HCT116 (cell line): ENCODE data around the gene ANKRD23.

Experiments
- EZH2 ChIP-seq: fragments of 200-600 bp; sonication (generic); IDR thresholded peaks from 2 replicates; pipeline ENCODE4 v1.6.1; 2017; ENCODE audit warnings: antibody characterized with exemption, mixed run types
- POLR2A ChIP-seq: IDR thresholded peaks from 2 replicates; pipeline ENCODE4 v1.7.0; 2011; ENCODE audit warnings: borderline replicate concordance; ENCODE audit not compliant: insufficient read depth, insufficient read length; ENCODE audit errors: extremely low read depth
- POLR2AphosphoS5 ChIP-seq: IDR thresholded peaks from 2 replicates; pipeline ENCODE4 v1.6.1; 2011; ENCODE audit warnings: mild to moderate bottlenecking, low read depth, low read length, moderate library complexity
- RAD21 ChIP-seq: IDR thresholded peaks from 2 replicates; pipeline ENCODE4 v1.6.1; 2012; ENCODE audit warnings: low read depth, mild to moderate bottlenecking
- SIN3A ChIP-seq: IDR thresholded peaks from 2 replicates; pipeline ENCODE4 v1.6.1; 2012; ENCODE audit warnings: low read depth
- TCF7L2 ChIP-seq: IDR thresholded peaks from 2 replicates; pipeline ENCODE4 v1.7.0; 2011; ENCODE audit warnings: borderline replicate concordance, inconsistent platforms; ENCODE audit not compliant: insufficient read depth, insufficient read length; ENCODE audit errors: extremely low read depth
- YY1 ChIP-seq: IDR thresholded peaks from 2 replicates; pipeline ENCODE4 v1.6.1; 2011; ENCODE audit warnings: low read length, low read depth, moderate library complexity, mild to moderate bottlenecking; ENCODE audit not compliant: insufficient replicate concordance; ENCODE audit errors: extremely low read depth
- ZBTB33 ChIP-seq: IDR thresholded peaks from 2 replicates; pipeline ENCODE4 v1.6.1; 2011; ENCODE audit warnings: mild to moderate bottlenecking, low read length, moderate library complexity; ENCODE audit not compliant: insufficient replicate concordance; ENCODE audit errors: extremely low read depth
- ZNF274 ChIP-seq: fragments of 200-500 bp; sonication (Bioruptor generic); IDR thresholded peaks from 2 replicates; pipeline ENCODE4 v1.6.1; 2014; ENCODE audit warnings: mild to moderate bottlenecking, low read depth, low read length, inconsistent platforms
- TF ChIP-seq, protein P1 (sequence below), 3 experiments: fragments of 200-600 bp in 1 of 3; sonication (generic) in 1 of 3; IDR thresholded peaks in 2 of 3; conservative IDR thresholded peaks in 1 of 3; 2 replicates each; pipeline ENCODE4 v1.5.1; 2012 to 2017; ENCODE audit warnings: low read depth in 2 of 3, low read length in 2 of 3, antibody characterized with exemption in 1 of 3, borderline replicate concordance in 1 of 3, control low read depth in 1 of 3, mild to moderate bottlenecking in 1 of 3, mixed read lengths in 1 of 3, mixed run types in 1 of 3, moderate library complexity in 1 of 3; ENCODE audit not compliant: insufficient read depth in 1 of 3

DNA sequence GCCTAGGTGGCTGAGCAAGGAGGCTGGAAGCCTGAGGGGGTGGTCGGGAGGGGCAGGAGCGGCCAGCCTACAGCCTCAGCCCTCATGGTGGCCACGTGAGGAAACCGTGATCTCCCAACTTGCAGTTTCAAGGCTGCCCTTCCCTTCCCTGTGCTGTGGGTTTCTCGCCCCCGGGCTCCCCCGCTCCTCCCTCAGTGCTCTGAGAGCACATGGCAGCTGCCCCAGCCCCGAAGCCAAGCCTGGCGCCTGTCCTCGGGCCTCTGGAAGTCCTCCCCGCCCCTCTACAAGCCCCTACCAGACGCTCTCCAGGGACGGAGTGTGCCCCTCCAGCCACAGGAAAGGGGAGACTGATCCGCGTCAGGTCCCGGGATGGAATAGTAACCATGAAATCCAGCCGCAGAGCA lies 586 bp upstream of the ANKRD23 start:
- TF ChIP-seq YY1 (no peak), RAD21 (no peak), TCF7L2 (no peak), ZNF274 (no peak), POLR2AphosphoS5 (no peak), SIN3A (no peak), ZBTB33 (no peak), POLR2A (no peak), EZH2 (no peak)
- TF ChIP-seq, protein P1, sequence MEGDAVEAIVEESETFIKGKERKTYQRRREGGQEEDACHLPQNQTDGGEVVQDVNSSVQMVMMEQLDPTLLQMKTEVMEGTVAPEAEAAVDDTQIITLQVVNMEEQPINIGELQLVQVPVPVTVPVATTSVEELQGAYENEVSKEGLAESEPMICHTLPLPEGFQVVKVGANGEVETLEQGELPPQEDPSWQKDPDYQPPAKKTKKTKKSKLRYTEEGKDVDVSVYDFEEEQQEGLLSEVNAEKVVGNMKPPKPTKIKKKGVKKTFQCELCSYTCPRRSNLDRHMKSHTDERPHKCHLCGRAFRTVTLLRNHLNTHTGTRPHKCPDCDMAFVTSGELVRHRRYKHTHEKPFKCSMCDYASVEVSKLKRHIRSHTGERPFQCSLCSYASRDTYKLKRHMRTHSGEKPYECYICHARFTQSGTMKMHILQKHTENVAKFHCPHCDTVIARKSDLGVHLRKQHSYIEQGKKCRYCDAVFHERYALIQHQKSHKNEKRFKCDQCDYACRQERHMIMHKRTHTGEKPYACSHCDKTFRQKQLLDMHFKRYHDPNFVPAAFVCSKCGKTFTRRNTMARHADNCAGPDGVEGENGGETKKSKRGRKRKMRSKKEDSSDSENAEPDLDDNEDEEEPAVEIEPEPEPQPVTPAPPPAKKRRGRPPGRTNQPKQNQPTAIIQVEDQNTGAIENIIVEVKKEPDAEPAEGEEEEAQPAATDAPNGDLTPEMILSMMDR (IDR thresholded peaks at IDR 0.05 in 2 of 3, conservative IDR thresholded peaks at IDR 0.05 in 1 of 3; ENCODE audit: borderline replicate concordance in 1 of 3, insufficient read depth in 1 of 3, low read depth in 2 of 3, low read length in 2 of 3) = no peak
